GM12874 (cell line): Measurements from ENCODE around the gene LMO3.

Experiments
- CTCF ChIP-seq: IDR thresholded peaks from 2 replicates; pipeline ENCODE4 v1.5.1; 2011; ENCODE audit warnings: low read depth, mild to moderate bottlenecking, control low read depth, low read length, moderate library complexity; ENCODE audit not compliant: insufficient read depth

Gene LMO3

GRCh38 chr12:16520328-16520727 lies 85.6 kb downstream of the LMO3 start:
- no peak for TF ChIP-seq CTCF

GRCh38 chr12:16515666-16516065 lies 90.3 kb downstream of the LMO3 start:
- no peak for TF ChIP-seq CTCF

- TF ChIP-seq CTCF, result no peak
Measured at GRCh38 chr12:16513231-16513630, 92.7 kb downstream of the LMO3 start.

GRCh38 chr12:16509411-16509810 lies 96.6 kb downstream of the LMO3 start:
- TF ChIP-seq CTCF, result no peak

- TF ChIP-seq CTCF, result no peak
Measured at GRCh38 chr12:16506394-16506793, 99.6 kb downstream of the LMO3 start.

- TF ChIP-seq CTCF, result no peak
Measured at GRCh38 chr12:16504200-16504599, 101.8 kb downstream of the LMO3 start.

- TF ChIP-seq CTCF, result no peak
Measured at GRCh38 chr12:16499611-16500010, 106.4 kb downstream of the LMO3 start.
